DOHH2 (cell line): ENCODE results near the gene ASB13.

Experiments used
- H3F3A ChIP-seq: fragments of 200-600 bp; sonication (generic), shearing (Covaris generic); 2 replicates; pipeline ENCODE4 v1.6.0; 2016; ENCODE audit warnings: antibody characterized with exemption, mild to moderate bottlenecking; ENCODE audit not compliant: control insufficient read depth, insufficient read depth
- H3K27ac ChIP-seq: fragments of 200-600 bp; sonication (generic); 2 replicates; pipeline ENCODE4 v1.5.1; 2014; ENCODE audit warnings: low read depth, mild to moderate bottlenecking, low read length, moderate library complexity
- H3K27me3 ChIP-seq: fragments of 200-600 bp; sonication (generic); 2 replicates; pipeline ENCODE4 v1.6.1; 2014; ENCODE audit warnings: mild to moderate bottlenecking, low read length, mixed read lengths; ENCODE audit not compliant: control insufficient read depth
- H3K36me3 ChIP-seq: fragments of 200-600 bp; sonication (generic); 2 replicates; pipeline ENCODE4 v1.6.1; 2014; ENCODE audit warnings: mild to moderate bottlenecking, low read length, moderate library complexity, mixed read lengths; ENCODE audit not compliant: control insufficient read depth
- H3K4me1 ChIP-seq: fragments of 200-600 bp; sonication (generic); 2 replicates; pipeline ENCODE4 v1.6.1; 2014; ENCODE audit warnings: mild to moderate bottlenecking, low read length, mixed read lengths; ENCODE audit not compliant: control insufficient read depth
- H3K4me2 ChIP-seq: fragments of 200-600 bp; sonication (generic); 2 replicates; pipeline ENCODE4 v1.6.0; 2014; ENCODE audit warnings: mild to moderate bottlenecking, low read length, moderate library complexity
- H3K4me3 ChIP-seq: fragments of 200-600 bp; sonication (generic); 2 replicates; pipeline ENCODE4 v1.5.1; 2014; ENCODE audit warnings: mild to moderate bottlenecking, low read length, mixed read lengths
- H3K79me2 ChIP-seq: fragments of 200-600 bp; sonication (generic); 2 replicates; pipeline ENCODE4 v1.6.1; 2014; ENCODE audit warnings: mild to moderate bottlenecking, low read length, mixed read lengths; ENCODE audit not compliant: control insufficient read depth
- H3K9me2 ChIP-seq: fragments of 200-600 bp; sonication (generic); replicated peaks from 2 replicates; pipeline ENCODE4 v1.6.1; 2014; ENCODE audit warnings: mild to moderate bottlenecking, low read length, mixed read lengths; ENCODE audit not compliant: control insufficient read depth
- H3K9me3 ChIP-seq: fragments of 200-600 bp; sonication (generic); 2 replicates; pipeline ENCODE4 v1.6.1; 2014; ENCODE audit warnings: antibody characterized with exemption, low read length, mixed read lengths; ENCODE audit not compliant: control insufficient read depth, insufficient read depth
- H4K20me1 ChIP-seq: fragments of 200-600 bp; sonication (generic); 2 replicates; pipeline ENCODE4 v1.6.0; 2014; ENCODE audit warnings: low read depth, mild to moderate bottlenecking, antibody characterized with exemption, low read length, moderate library complexity; ENCODE audit not compliant: control insufficient read depth, insufficient read depth
- CTCF ChIP-seq: fragments of 200-600 bp; sonication (generic); IDR thresholded peaks from one replicate; pipeline ENCODE4 v1.5.1; 2014; ENCODE audit warnings: antibody characterized with exemption, mild to moderate bottlenecking, low read depth, low read length; ENCODE audit not compliant: poor library complexity, severe bottlenecking
- EZH2phosphoT487 ChIP-seq: fragments of 200-600 bp; sonication (generic); IDR thresholded peaks from 2 replicates; pipeline ENCODE4 v1.6.1; 2017; ENCODE audit warnings: borderline replicate concordance, mild to moderate bottlenecking, antibody characterized with exemption, low read length, moderate library complexity, mixed read lengths

The ASB13 gene

GRCh38 chr10:5609952-5610616 is 56.3 kb downstream of the ASB13 start:
- H3K27ac ChIP-seq: no peak overlapping the region
- TF ChIP-seq EZH2phosphoT487 (no peak), CTCF (no peak)
- no peaks in the 10 kb centered on the region for H3K36me3 ChIP-seq
- H3K4me1 ChIP-seq: no peaks in the 10 kb centered on the region
- H3K9me3 ChIP-seq: no peaks in the 10 kb centered on the region
- H3K4me3 ChIP-seq: no peak overlapping the region
- H3K9me2 ChIP-seq: no peaks in the 10 kb centered on the region
- no peak overlapping the region for H3K4me2 ChIP-seq
- no peaks in the 10 kb centered on the region for H4K20me1 ChIP-seq
- H3F3A ChIP-seq: no peaks in the 10 kb centered on the region
- H3K79me2 ChIP-seq: no peaks in the 10 kb centered on the region
- H3K27me3 ChIP-seq: peaks cover 29% of the 10 kb centered on the region

- Histone ChIP-seq H3K4me2 (no peak overlapping the region), H3K9me3 (no peaks in the 10 kb centered on the region), H3K79me2 (no peaks in the 10 kb centered on the region), H3K36me3 (no peaks in the 10 kb centered on the region), H3K27ac (no peak overlapping the region), H3K27me3 (peaks cover 29% of the 10 kb centered on the region), H3K9me2 (no peaks in the 10 kb centered on the region), H3K4me3 (no peak overlapping the region), H4K20me1 (no peaks in the 10 kb centered on the region), H3K4me1 (no peaks in the 10 kb centered on the region), H3F3A (no peaks in the 10 kb centered on the region)
- TF ChIP-seq EZH2phosphoT487 (no peak), CTCF (no peak)
Observed at GRCh38 chr10:5608608-5609220, 57.7 kb downstream of the ASB13 start.

- Histone ChIP-seq H3F3A (no peaks in the 10 kb centered on the region), H3K9me2 (no peaks in the 10 kb centered on the region), H3K79me2 (no peaks in the 10 kb centered on the region), H3K27ac (no peak overlapping the region), H3K27me3 (peaks cover 29% of the 10 kb centered on the region), H3K36me3 (no peaks in the 10 kb centered on the region), H3K9me3 (no peaks in the 10 kb centered on the region), H3K4me3 (no peak overlapping the region), H4K20me1 (no peaks in the 10 kb centered on the region), H3K4me2 (no peak overlapping the region), H3K4me1 (no peaks in the 10 kb centered on the region)
- TF ChIP-seq CTCF: no peak
- TF ChIP-seq EZH2phosphoT487: no peak
Observed at GRCh38 chr10:5607594-5607993, 58.8 kb downstream of the ASB13 start.
